GM19240 (cell line): ENCODE results near the gene TET1.
A peak's percentile ranks its signal among the peaks of the same experiment; 100 is the strongest.
"Not testable (repeated sequence)": the region's sequence is repeated elsewhere in the genome, so short reads cannot be mapped to it uniquely, and the experiment has no call there.

Experiments used
- DNase-seq: peaks from one replicate; pipeline ENCODE4 v3.0.0; 2011; ENCODE audit warnings: low spot score; ENCODE audit not compliant: insufficient read length

TET1 gene

GRCh38 chr10:68560186-68560942 is at the start of gene TET1:
Gene TET1, plus strand, starts transcription at chr10:68560337. Its CDS starts 12,002 bp downstream, at chr10:68572339.
- DNase-seq, result peak; percentile 28

DNA sequence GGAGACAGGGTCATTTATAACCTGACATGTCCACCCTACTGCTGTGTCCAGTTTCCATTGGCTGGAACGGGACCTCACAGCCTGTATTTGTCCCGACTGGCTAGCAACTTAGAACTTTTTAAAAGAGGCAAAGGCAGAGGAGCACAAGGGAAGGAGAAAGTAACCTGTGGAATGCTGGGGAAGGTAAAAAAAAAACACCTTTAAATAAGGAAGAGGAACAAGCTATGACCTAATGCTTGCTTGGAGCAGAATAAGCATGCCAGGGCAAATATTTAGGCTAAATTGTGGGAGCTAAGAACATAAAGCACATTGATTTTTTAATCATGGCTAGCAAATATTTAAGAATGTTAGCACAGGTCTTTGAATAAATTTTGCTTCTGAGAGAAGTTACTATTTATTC is 43.9 kb upstream of the TET1 start:
- DNase-seq, result not testable (repeated sequence)

DNA sequence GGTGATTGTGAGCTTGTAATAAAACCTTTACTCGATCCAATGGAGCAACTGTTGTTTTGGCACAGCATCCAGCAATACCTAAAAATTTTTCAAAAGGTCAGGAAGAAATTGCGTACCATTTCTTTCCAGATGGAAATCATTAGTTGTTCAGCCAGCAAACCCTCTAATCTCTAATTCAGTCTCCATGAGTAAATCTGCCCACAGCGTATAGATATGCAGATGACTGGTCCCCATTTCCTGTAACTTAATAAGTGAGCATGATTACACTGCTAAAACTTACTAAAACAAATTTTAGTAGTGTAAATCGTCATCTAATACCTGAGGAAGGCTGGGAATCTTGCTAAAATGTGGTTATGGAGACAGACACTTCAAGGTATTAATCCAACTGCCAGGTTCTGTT is 43.4 kb upstream of the TET1 start:
- no peak for DNase-seq

GRCh38 chr10:68517188-68517587 is 42.9 kb upstream of the TET1 start:
- DNase-seq, result no peak

- not testable (repeated sequence) for DNase-seq
Observed at GRCh38 chr10:68518609-68519008, 41.5 kb upstream of the TET1 start.

DNA sequence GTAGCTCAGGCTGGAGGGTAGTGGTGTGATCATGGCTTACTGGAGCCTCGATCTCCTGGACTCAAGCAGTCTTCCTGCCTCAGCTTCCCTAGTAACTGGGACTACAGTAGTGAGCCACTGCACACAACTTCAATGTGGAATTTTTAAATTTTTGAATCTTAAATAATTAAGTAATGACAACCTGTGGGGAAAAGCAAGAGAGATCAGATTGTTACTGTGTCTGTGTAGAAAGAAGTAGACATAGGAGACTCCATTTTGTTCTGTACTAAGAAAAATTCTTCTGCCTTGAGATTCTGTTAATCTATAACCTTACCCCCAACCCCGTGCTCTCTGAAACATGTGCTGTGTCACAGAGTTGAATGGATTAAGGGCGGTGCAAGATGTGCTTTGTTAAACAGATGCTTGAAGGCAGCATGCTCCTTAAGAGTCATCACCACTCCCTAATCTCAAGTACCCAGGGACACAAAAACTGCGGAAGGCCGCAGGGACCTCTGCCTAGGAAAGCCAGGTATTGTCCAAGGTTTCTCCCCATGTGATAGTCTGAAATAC is 34.6 kb upstream of the TET1 start:
- DNase-seq, result not testable (repeated sequence)

DNA sequence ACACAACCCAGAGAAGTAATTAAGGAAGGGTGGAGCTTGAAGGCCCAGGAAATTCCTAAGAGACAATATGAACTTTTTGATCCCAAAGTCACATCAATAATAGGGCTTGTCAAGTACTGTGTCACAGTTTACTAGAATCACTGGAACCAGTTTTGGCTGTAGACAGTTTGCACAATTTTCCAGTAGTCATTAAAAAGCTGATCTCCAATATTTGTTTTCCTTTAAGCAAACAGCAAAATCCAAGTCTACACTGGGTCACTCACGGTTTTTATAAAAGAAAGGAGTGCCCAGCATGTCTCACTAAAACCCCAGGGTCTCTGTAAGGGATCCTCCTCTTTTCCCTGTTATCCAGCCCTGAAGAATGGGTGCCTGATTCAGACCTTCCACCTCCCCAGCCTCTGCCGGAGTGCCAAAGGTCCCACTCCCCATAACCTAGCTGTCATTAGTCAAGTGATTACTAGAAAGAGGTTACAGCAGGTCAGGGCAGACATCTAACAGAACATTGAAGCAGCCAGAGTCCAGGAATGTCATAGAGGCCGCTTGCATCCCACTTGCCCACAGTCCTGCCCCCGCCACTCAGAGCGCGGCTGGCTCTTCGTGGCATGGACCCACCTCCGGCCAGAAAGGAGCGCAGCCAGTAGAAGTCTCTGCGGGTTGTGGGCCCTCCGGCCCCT is 33.4 kb upstream of the TET1 start:
- no peak for DNase-seq

DNA sequence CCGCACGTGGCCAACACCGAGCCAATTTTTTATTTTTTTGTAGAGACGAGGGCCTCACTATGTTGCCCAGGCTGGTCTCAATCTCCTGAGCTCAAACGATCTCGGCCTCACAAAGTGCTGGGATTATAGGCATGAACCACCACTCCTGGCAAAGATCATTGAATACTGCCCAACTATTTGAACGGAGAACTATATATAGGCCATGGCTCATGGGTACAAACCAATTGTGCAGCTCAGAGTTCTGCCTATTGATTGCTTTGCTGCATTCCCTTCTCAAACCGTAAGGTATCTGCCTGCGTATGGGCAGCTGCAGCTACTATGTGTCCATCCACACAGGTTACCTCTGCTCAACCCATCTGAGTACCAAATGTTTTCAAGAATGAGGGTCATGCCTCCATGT is 23.2 kb upstream of the TET1 start:
- DNase-seq, result no peak

- DNase-seq, result no peak
Observed at GRCh38 chr10:68537796-68538195, 22.3 kb upstream of the TET1 start.

DNA sequence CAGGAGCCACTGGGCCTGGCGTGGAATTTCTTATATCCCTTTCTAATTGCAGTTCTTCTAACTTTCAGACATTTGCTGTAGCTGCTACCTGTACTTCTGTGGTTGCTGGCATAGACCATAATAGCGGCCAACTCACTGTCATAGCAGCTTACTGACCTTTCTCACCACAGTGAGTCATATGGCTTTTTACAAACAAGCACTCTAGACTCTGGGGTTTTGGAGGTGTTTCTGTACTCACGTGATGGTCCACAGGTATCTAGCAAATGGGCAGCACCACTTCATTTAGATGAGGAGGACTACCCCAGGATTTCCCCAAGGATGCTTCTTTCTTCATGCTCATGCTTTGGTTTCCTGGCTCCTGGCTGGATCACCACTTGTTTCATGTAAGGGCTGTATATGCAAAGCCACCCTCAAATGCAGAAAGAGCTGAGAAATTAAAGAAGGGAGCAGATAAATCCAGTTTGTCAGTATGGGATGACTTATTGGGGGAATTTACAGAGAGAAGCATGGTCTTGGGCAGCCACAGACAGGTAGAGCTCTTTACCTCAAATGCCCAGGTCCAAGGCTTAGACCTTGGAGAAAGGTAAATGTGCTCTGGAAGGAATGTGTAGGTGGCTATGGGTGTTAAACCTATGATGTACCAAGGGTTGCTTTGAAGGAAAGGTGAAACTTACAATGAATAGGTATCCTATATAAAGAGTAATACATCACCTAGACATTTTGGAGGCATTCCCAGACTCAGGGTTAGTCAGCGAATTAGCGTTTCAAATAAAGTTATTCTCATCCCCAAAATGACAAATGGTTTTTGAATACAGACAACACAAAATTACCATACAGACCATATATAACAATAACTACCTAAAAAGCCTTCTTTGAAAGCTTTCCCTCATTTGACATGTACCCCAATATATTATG is 16.9 kb upstream of the TET1 start:
- no peak for DNase-seq

DNA sequence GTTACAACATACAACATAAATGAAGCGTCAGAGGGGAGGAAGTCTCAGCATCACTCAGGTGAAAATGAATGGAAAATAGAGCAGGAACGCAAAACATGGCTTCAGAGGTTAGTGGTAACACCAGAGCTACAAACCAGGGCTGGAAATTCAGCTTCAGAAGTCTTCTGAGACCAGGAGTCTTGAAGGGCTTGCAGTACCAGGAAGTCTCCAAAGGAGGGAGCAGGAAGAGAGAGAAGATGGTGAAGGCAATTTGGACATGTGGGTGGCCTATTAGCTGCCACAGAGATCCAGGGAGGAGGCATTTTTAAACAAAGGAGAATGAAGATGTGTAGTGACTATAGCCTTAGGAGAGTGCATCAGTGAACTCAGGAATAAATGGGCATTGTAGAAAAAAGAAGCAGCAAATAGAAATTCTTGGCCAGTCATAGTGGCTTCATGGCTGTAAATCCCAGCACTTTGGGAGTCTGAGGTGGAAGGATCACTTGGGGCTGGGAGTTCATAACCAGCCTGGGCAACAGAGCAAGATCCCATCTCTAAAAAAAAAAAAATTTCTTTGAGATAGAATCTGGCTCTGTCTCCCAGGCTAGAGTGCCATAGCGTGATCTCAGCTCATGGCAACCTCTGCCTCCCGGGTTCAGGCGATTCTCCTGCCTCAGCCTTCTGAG is 9.3 kb upstream of the TET1 start:
- DNase-seq, result peak; percentile 62

GRCh38 chr10:68553138-68553537 is 7.0 kb upstream of the TET1 start:
- DNase-seq, result no peak

DNA sequence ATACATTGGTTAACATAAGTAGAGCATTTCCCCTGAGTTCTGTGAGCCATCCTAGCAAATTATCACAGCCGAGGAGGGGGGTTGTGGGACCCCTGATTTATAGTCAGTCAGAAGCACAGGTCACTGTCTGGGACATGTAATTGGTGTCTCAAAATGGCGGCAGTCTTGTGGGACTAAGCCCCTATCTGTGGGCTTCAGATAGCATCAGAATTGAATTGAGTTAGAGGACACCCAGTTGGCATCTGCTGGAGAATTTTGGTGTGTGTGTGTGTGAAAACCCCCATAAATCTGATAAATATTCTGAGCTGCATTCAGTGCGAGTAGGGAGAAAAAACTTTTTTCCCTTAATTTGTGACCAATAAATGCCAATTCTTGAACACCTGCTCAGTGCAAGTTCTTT is 6.5 kb upstream of the TET1 start:
- DNase-seq, result no peak

DNA sequence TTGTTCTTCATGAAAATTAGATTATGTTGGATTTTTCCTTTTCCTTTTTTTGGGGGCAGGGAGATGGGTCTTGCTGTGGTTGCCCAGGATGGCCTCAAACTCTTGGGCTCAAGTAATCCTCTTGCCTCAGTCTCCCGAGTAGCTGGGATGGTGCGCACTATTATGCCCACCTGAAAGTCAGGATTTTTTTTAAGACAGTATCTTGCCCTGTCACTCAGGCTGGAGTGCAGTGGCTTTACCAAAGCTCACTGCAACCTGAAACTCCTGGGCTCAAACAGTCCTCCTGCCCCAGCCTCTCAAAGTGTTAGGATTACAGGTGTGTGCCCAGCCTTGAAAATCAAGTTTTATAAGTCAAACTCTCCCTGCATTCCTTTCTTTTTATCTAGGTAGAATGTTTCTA is 1.7 kb upstream of the TET1 start:
- DNase-seq, result no peak

DNA sequence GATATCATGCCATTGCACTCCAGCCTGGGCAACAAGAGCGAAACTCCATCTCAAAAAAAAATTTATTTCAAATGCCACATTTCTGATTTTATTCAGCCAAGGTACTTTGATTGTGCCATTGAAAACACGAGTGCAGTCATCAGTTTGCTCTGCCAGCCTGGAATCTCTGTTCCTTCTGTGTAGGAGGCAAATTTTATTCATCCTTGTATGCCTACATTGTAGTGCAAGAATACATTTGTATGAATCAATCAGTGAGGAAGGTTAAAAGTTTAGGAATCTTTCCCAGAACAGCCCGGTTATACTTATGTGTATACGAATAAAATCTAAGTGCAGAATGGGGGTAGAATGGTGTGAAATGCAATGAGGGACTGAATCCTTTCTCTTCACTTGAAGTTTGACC is 886 bp upstream of the TET1 start:
- no peak for DNase-seq

DNA sequence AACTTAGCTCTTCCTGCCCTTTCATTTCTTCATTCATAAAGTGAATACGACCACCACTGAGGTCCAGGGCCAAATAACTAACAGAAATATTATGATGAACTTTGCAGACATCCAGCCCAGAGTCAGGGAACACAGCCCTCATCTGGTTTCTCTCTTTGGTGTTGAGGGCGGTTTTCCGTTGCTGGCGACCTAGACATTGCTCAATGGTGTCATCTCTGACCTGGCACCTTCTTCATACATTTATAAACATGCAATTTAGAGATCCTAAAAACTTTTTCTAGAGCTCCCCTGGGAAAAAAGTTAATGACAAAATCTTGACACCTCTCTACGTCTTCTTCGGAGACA is 324 bp upstream of the TET1 start:
- DNase-seq, result no peak

DNA sequence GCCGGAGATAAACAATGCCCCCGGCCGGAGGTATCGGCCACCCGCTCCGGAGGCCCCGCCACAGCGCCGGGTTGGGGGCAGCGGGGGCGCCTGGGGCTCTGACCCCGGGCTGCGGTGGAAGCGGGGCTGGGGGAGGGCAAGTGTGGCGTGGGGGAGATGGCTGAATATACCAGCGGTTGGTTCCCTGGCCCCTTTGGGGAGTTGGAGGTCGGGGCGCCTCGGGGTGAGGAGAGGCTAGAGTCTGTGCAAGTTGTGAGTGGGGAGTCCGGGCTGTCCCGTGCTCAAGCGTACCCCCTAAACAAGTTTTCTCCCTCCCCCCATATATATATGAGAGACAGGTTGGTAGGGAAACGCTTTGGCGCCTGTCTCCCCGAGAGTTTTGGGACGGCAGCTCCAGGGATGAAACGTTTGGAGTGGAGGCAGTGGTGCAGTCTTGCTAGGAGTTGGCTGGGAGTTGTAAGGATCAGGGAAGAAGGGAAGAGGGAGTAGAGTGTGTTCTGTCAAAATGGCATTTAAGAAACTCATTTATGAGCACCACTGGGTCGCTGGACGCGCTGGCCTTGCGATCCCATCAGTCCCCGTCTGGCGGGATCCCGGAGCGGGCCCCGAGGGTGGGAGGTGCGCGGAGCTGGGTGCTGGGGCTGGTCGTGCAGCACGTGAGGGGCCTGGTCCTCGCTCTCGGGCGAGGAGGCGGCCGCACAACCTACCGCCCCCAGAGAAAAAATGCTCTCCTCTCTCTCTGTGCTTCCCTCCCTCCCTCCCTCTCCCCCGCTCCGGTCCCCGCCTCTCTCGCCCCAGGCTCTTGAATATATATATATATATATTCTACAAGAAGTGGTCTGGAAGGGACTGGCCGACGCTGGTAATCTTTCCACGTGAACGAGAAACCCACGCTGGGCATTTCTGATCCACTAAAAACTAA is 1.1 kb downstream of the TET1 start:
- no peak for DNase-seq

DNA sequence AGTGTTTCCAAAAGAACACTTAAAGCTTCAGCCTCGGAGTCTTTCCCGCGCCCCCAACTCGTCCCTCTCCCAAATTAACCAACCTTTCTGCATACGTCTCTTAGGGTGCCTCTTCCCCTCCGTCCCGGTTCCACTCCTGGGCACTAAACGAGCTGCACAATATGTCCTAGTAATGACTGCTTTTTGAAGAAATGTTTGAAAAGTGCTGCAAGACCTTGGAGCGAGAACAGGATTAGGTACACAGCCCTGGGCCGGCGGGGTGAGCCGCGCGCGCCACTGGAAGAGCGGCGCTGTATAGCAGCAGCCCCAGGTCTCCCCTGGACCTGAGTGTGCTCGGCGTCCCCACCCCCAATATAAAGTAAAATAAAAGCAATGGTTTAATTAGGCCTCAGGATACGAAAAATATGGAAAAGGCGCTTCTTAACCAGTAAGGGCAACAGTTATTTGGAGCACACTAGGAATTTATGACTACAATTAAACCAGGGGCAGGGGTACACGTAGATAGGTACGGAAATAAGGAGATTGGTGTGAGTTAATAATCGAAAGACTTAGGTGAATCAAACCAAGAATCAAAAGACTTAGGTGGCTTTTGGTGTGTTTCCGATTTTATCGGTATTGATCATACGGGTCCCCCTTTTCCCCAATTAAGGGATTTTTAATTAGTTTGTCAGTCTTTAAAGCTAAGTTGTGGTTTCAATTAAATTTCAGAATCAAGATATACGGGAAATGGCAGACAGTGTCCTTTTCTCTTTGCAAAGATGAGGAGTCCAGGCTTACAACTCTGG is 1.9 kb downstream of the TET1 start:
- no peak for DNase-seq
